Measurements from ENCODE around the gene PHF19. TPM values are rescaled to one million over a fixed set of nuclear protein-coding genes. Genes with fewer than 3 reads are reported as not detected.
A peak's percentile ranks its signal among the peaks of the same experiment; 100 is the strongest.

PHF19 gene
- polyA plus RNA-seq, 3 donors = 12.6 to 61.0 (median 12.7) TPM

- Histone ChIP-seq H4K20me1 (ENCODE audit: insufficient read depth, low read length) (no peaks in the 10 kb centered on the region), H3K9me3 (replicated peaks in 1 of 2; ENCODE audit: control insufficient read depth in 1 of 2, insufficient read depth in 1 of 2, low read length in 2 of 2) (no peaks in the 10 kb centered on the region), H3K4me3 (replicated peaks in 1 of 3; ENCODE audit: low read depth in 2 of 3, low read length in 3 of 3) (no peak overlapping the region), H3K36me3 (replicated peaks in 1 of 2; ENCODE audit: control insufficient read depth in 1 of 2, insufficient read depth in 2 of 2, low read length in 2 of 2) (peaks cover 64 to 93% of the 10 kb centered on the region in 2 donors), H3K27ac (ENCODE audit: low read depth in 1 of 2, low read length in 2 of 2) (no peak overlapping the region), H3K27me3 (ENCODE audit: control insufficient read depth in 2 of 2, insufficient read depth in 2 of 2, low read length in 2 of 2) (no peaks in the 10 kb centered on the region), H3K4me1 (ENCODE audit: control insufficient read depth in 1 of 2, insufficient read depth in 2 of 2, low read length in 2 of 2) (no peaks in the 10 kb centered on the region), H2AFZ (ENCODE audit: insufficient read depth, low read depth, low read length, poor library complexity, severe bottlenecking) (no peak overlapping the region), H3K9ac (ENCODE audit: insufficient read depth, low read length, poor library complexity, severe bottlenecking) (no peak overlapping the region), H3K4me2 (replicated peaks; ENCODE audit: extremely low read depth, low read length, poor library complexity, severe bottlenecking) (no peak overlapping the region), H3K79me2 (ENCODE audit: insufficient read depth, low read length) (peaks cover under 1% of the 10 kb centered on the region)
- no peak for TF ChIP-seq CTCF (IDR thresholded peaks at IDR 0.05)
- WGBS (ENCODE audit: insufficient coverage) = 100% methylated on average over 1 of the region's 3 CpGs
- peaks cover 0 to 1% (median 0%) of the 10 kb centered on the region in 3 donors for H3K27me3 Mint-ChIP-seq (ENCODE audit: low read depth in 3 of 3)
- intact Hi-C loops (cut with micrococcal nuclease) = no loop called here
- H3K4me3 Mint-ChIP-seq = no peak overlapping the region
- peak overlapping the region in 1 of 7 donors; percentile 7 for H3K27ac Mint-ChIP-seq
- H3K4me1 Mint-ChIP-seq = no peaks in the 10 kb centered on the region
- no peaks in the 10 kb centered on the region for H3K9me3 Mint-ChIP-seq
- peaks cover 66 to 81% of the 10 kb centered on the region in 2 donors for H3K36me3 Mint-ChIP-seq
- no peak for DNase-seq
Measured at GRCh38 chr9:120830151-120830550, 46.8 kb downstream of the PHF19 start.

GRCh38 chr9:120829650-120830049 is 47.3 kb downstream of the PHF19 start:
- H3K27me3 Mint-ChIP-seq (ENCODE audit: low read depth in 3 of 3) = peaks cover 0 to 1% (median 0%) of the 10 kb centered on the region in 3 donors
- H3K27me3 ChIP-seq (ENCODE audit: control insufficient read depth in 2 of 2, insufficient read depth in 2 of 2, low read length in 2 of 2) = no peaks in the 10 kb centered on the region
- intact Hi-C loops (cut with micrococcal nuclease) = no loop called here
- peaks cover 67 to 82% of the 10 kb centered on the region in 2 donors for H3K36me3 Mint-ChIP-seq
- H3K79me2 ChIP-seq (ENCODE audit: insufficient read depth, low read length) = no peaks in the 10 kb centered on the region
- H3K4me1 ChIP-seq (ENCODE audit: control insufficient read depth in 1 of 2, insufficient read depth in 2 of 2, low read length in 2 of 2) = no peaks in the 10 kb centered on the region
- H3K9me3 ChIP-seq (replicated peaks in 1 of 2; ENCODE audit: control insufficient read depth in 1 of 2, insufficient read depth in 1 of 2, low read length in 2 of 2) = no peaks in the 10 kb centered on the region
- TF ChIP-seq CTCF (IDR thresholded peaks at IDR 0.05) = no peak
- H3K27ac ChIP-seq (ENCODE audit: low read depth in 1 of 2, low read length in 2 of 2) = no peak overlapping the region
- no peak overlapping the region for H3K9ac ChIP-seq (ENCODE audit: insufficient read depth, low read length, poor library complexity, severe bottlenecking)
- no peak overlapping the region for H3K4me3 Mint-ChIP-seq
- no peaks in the 10 kb centered on the region for H3K4me1 Mint-ChIP-seq
- no peak overlapping the region for H3K4me2 ChIP-seq (replicated peaks; ENCODE audit: extremely low read depth, low read length, poor library complexity, severe bottlenecking)
- no peak for DNase-seq
- no peaks in the 10 kb centered on the region for H3K9me3 Mint-ChIP-seq
- H3K4me3 ChIP-seq (replicated peaks in 1 of 3; ENCODE audit: low read depth in 2 of 3, low read length in 3 of 3) = no peak overlapping the region
- H3K27ac Mint-ChIP-seq = peak overlapping the region in 1 of 7 donors; percentile 7
- H3K36me3 ChIP-seq (replicated peaks in 1 of 2; ENCODE audit: control insufficient read depth in 1 of 2, insufficient read depth in 2 of 2, low read length in 2 of 2) = peaks cover 62 to 92% of the 10 kb centered on the region in 2 donors
- H4K20me1 ChIP-seq (ENCODE audit: insufficient read depth, low read length) = no peaks in the 10 kb centered on the region
- no peak overlapping the region for H2AFZ ChIP-seq (ENCODE audit: insufficient read depth, low read depth, low read length, poor library complexity, severe bottlenecking)
- no CpG with 5 or more reads among the region's 1 CpG for WGBS (ENCODE audit: insufficient coverage)
